DOHH2 (cell line): ENCODE data around the gene RELN.

ENCODE experiments used
- H3F3A ChIP-seq: fragments of 200-600 bp; sonication (generic), shearing (Covaris generic); 2 replicates; pipeline ENCODE4 v1.6.0; 2016; ENCODE audit warnings: antibody characterized with exemption, mild to moderate bottlenecking; ENCODE audit not compliant: control insufficient read depth, insufficient read depth
- H3K27ac ChIP-seq: fragments of 200-600 bp; sonication (generic); 2 replicates; pipeline ENCODE4 v1.5.1; 2014; ENCODE audit warnings: low read depth, mild to moderate bottlenecking, low read length, moderate library complexity
- H3K27me3 ChIP-seq: fragments of 200-600 bp; sonication (generic); 2 replicates; pipeline ENCODE4 v1.6.1; 2014; ENCODE audit warnings: mild to moderate bottlenecking, low read length, mixed read lengths; ENCODE audit not compliant: control insufficient read depth
- H3K36me3 ChIP-seq: fragments of 200-600 bp; sonication (generic); 2 replicates; pipeline ENCODE4 v1.6.1; 2014; ENCODE audit warnings: mild to moderate bottlenecking, low read length, moderate library complexity, mixed read lengths; ENCODE audit not compliant: control insufficient read depth
- H3K4me1 ChIP-seq: fragments of 200-600 bp; sonication (generic); 2 replicates; pipeline ENCODE4 v1.6.1; 2014; ENCODE audit warnings: mild to moderate bottlenecking, low read length, mixed read lengths; ENCODE audit not compliant: control insufficient read depth
- H3K4me2 ChIP-seq: fragments of 200-600 bp; sonication (generic); 2 replicates; pipeline ENCODE4 v1.6.0; 2014; ENCODE audit warnings: mild to moderate bottlenecking, low read length, moderate library complexity
- H3K4me3 ChIP-seq: fragments of 200-600 bp; sonication (generic); 2 replicates; pipeline ENCODE4 v1.5.1; 2014; ENCODE audit warnings: mild to moderate bottlenecking, low read length, mixed read lengths
- H3K79me2 ChIP-seq: fragments of 200-600 bp; sonication (generic); 2 replicates; pipeline ENCODE4 v1.6.1; 2014; ENCODE audit warnings: mild to moderate bottlenecking, low read length, mixed read lengths; ENCODE audit not compliant: control insufficient read depth
- H3K9me2 ChIP-seq: fragments of 200-600 bp; sonication (generic); replicated peaks from 2 replicates; pipeline ENCODE4 v1.6.1; 2014; ENCODE audit warnings: mild to moderate bottlenecking, low read length, mixed read lengths; ENCODE audit not compliant: control insufficient read depth
- H3K9me3 ChIP-seq: fragments of 200-600 bp; sonication (generic); 2 replicates; pipeline ENCODE4 v1.6.1; 2014; ENCODE audit warnings: antibody characterized with exemption, low read length, mixed read lengths; ENCODE audit not compliant: control insufficient read depth, insufficient read depth
- H4K20me1 ChIP-seq: fragments of 200-600 bp; sonication (generic); 2 replicates; pipeline ENCODE4 v1.6.0; 2014; ENCODE audit warnings: low read depth, mild to moderate bottlenecking, antibody characterized with exemption, low read length, moderate library complexity; ENCODE audit not compliant: control insufficient read depth, insufficient read depth
- EZH2phosphoT487 ChIP-seq: fragments of 200-600 bp; sonication (generic); IDR thresholded peaks from 2 replicates; pipeline ENCODE4 v1.6.1; 2017; ENCODE audit warnings: borderline replicate concordance, mild to moderate bottlenecking, antibody characterized with exemption, low read length, moderate library complexity, mixed read lengths
- TF ChIP-seq, protein P1 (sequence below): fragments of 200-600 bp; sonication (generic); IDR thresholded peaks from one replicate; pipeline ENCODE4 v1.5.1; 2014; ENCODE audit warnings: antibody characterized with exemption, mild to moderate bottlenecking, low read depth, low read length; ENCODE audit not compliant: poor library complexity, severe bottlenecking

The RELN gene

DNA sequence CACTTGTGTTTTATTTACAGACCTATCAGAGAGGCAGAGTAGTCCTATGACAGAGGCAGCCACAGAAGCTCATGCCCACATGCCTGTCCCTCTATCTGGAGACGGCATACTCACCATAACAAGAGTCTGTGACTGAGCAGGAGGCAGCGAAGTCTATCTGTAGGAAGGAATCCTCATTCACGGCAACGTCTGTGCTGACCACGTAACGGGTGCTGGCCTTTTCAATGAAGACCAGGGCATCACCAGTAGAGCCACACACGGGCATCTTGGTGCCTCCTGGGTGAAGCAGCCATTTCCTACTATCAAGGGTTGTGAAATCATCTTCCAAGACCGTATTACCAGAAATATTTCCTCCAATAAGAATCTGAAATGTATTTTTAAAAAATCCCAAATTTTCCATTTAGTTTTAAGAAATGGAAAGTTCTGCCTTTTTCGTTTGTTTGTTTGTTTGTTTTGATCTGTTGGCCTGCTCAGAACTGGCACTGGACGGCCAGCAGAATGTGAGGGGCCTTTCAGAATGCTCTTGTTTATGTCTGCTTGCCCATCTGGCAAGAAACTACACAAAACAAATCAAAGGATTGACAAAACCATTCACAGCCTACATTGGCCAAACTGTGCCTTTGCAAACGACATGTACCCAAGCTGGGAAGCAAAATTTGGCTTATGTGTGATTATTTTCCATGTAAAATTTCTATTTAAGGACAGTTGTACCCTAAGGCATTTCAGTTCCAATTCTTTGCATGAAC is 450.3 kb downstream of the RELN start:
- no peaks in the 10 kb centered on the region for H3K36me3 ChIP-seq
- no peaks in the 10 kb centered on the region for H3K9me3 ChIP-seq
- no peaks in the 10 kb centered on the region for H3K9me2 ChIP-seq
- H3K79me2 ChIP-seq = no peaks in the 10 kb centered on the region
- H3K4me1 ChIP-seq = no peaks in the 10 kb centered on the region
- no peaks in the 10 kb centered on the region for H3F3A ChIP-seq
- H4K20me1 ChIP-seq = no peaks in the 10 kb centered on the region
- no peak overlapping the region for H3K27ac ChIP-seq
- H3K27me3 ChIP-seq = peaks cover 3% of the 10 kb centered on the region; the same call in 1 of the 2 replicates
- no peak overlapping the region for H3K4me2 ChIP-seq
- H3K4me3 ChIP-seq = no peak overlapping the region
- TF ChIP-seq, protein P1, sequence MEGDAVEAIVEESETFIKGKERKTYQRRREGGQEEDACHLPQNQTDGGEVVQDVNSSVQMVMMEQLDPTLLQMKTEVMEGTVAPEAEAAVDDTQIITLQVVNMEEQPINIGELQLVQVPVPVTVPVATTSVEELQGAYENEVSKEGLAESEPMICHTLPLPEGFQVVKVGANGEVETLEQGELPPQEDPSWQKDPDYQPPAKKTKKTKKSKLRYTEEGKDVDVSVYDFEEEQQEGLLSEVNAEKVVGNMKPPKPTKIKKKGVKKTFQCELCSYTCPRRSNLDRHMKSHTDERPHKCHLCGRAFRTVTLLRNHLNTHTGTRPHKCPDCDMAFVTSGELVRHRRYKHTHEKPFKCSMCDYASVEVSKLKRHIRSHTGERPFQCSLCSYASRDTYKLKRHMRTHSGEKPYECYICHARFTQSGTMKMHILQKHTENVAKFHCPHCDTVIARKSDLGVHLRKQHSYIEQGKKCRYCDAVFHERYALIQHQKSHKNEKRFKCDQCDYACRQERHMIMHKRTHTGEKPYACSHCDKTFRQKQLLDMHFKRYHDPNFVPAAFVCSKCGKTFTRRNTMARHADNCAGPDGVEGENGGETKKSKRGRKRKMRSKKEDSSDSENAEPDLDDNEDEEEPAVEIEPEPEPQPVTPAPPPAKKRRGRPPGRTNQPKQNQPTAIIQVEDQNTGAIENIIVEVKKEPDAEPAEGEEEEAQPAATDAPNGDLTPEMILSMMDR = no peak
- TF ChIP-seq EZH2phosphoT487 = no peak

DNA sequence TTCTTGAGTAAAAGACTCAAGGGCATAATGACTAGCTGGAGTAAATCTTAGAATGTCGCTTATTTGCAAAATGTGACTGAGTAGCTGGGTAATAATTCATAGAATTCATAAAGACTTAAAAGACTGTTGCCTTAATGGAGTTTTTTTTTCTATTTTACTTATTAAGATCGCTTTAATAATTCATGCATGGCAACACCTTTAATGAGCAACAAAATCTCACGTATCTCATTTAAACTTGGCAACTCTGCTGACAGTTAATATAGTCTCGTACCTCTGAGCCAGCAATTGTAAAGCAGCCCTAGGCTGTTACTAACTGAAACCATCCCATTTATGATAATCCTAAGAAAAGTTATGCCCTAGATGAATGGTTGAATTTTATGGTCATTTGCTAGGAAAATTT is 455.7 kb downstream of the RELN start:
- H3K4me1 ChIP-seq = no peaks in the 10 kb centered on the region
- no peaks in the 10 kb centered on the region for H3K9me2 ChIP-seq
- no peak overlapping the region for H3K4me2 ChIP-seq
- H3K4me3 ChIP-seq = no peak overlapping the region
- no peaks in the 10 kb centered on the region for H3F3A ChIP-seq
- H3K36me3 ChIP-seq = no peaks in the 10 kb centered on the region
- no peaks in the 10 kb centered on the region for H3K9me3 ChIP-seq
- no peak overlapping the region for H3K27ac ChIP-seq
- peaks cover 3% of the 10 kb centered on the region; the same call in 1 of the 2 replicates for H3K27me3 ChIP-seq
- TF ChIP-seq EZH2phosphoT487 = no peak
- TF ChIP-seq, protein P1 = no peak
- no peaks in the 10 kb centered on the region for H4K20me1 ChIP-seq
- H3K79me2 ChIP-seq = no peaks in the 10 kb centered on the region

GRCh38 chr7:103532955-103533354 is 456.5 kb downstream of the RELN start:
- no peak overlapping the region for H3K4me3 ChIP-seq
- H3K79me2 ChIP-seq = no peaks in the 10 kb centered on the region
- H3K27ac ChIP-seq = no peak overlapping the region
- H3K4me1 ChIP-seq = no peaks in the 10 kb centered on the region
- TF ChIP-seq, protein P1 = no peak
- no peak for TF ChIP-seq EZH2phosphoT487
- no peaks in the 10 kb centered on the region for H3K9me3 ChIP-seq
- no peaks in the 10 kb centered on the region for H4K20me1 ChIP-seq
- no peaks in the 10 kb centered on the region for H3K9me2 ChIP-seq
- H3K27me3 ChIP-seq = peaks cover 5% of the 10 kb centered on the region; the same call in 1 of the 2 replicates
- no peaks in the 10 kb centered on the region for H3K36me3 ChIP-seq
- H3K4me2 ChIP-seq = no peak overlapping the region
- no peaks in the 10 kb centered on the region for H3F3A ChIP-seq
